NCI-H2029 (cell line): Measurements from ENCODE around the gene L3MBTL1.

Experiments used
- DNase-seq: peaks from one replicate; lab custom pipeline; 2025; lab: John Stamatoyannopoulos, UW

L3MBTL1 gene

GRCh38 chr20:43590036-43590391 is 82.5 kb downstream of the L3MBTL1 start:
- DNase-seq = peak; percentile 17

- peak; percentile 93 for DNase-seq
Measured at GRCh38 chr20:43590392-43591303, 83.2 kb downstream of the L3MBTL1 start, which contains the start of gene IFT52. Gene IFT52, plus strand, starts transcription at chr20:43590937. Its CDS starts 3,762 bp downstream, at chr20:43594699.
